Fibroblast of lung (primary cell): ENCODE data around the gene SLX9. TPM values are rescaled to one million over a fixed set of nuclear protein-coding genes. Genes with fewer than 3 reads are reported as not detected.
"Not testable (repeated sequence)": the region's sequence is repeated elsewhere in the genome, so short reads cannot be mapped to it uniquely, and the experiment has no call there.

Experiments
- DNase-seq, 2 donors: peaks; one replicate each; pipeline versions ENCODE4 v3.0.0 to v3.0.0-alpha.2; 2010; ENCODE audit warnings: low read depth in 2 of 2
- H2AFZ ChIP-seq: 2 replicates; pipeline ENCODE4 v1.5.1; 2012; ENCODE audit warnings: low read length, control low read depth, inconsistent platforms
- H3K27ac ChIP-seq: 2 replicates; pipeline ENCODE4 v1.5.1; 2011; ENCODE audit warnings: low read length, control low read depth; ENCODE audit not compliant: insufficient read depth
- H3K27me3 ChIP-seq: 2 replicates; pipeline ENCODE4 v1.5.1; 2011; ENCODE audit warnings: mild to moderate bottlenecking, low read length; ENCODE audit not compliant: control insufficient read depth, insufficient read depth
- H3K36me3 ChIP-seq: 2 replicates; pipeline ENCODE4 v1.5.1; 2011; ENCODE audit warnings: low read length; ENCODE audit not compliant: control insufficient read depth, insufficient read depth
- H3K4me1 ChIP-seq: 2 replicates; pipeline ENCODE4 v1.5.1; 2011; ENCODE audit warnings: low read length; ENCODE audit not compliant: control insufficient read depth, insufficient read depth; ENCODE audit errors: extremely low read depth
- H3K4me2 ChIP-seq: 2 replicates; pipeline ENCODE4 v1.5.1; 2011; ENCODE audit warnings: low read length, control low read depth; ENCODE audit not compliant: insufficient read depth; ENCODE audit errors: extremely low read depth
- H3K4me3 ChIP-seq, 4 experiments: fragments of 200-600 bp in 1 of 4; sonication (generic) in 1 of 4; replicated peaks in 1 of 4; 2 replicates each; pipeline ENCODE4 v1.5.1; 2011 to 2016; ENCODE audit warnings: low read length in 4 of 4, low read depth in 3 of 4, mild to moderate bottlenecking in 3 of 4, control low read depth in 2 of 4, inconsistent platforms in 1 of 4, mixed read lengths in 1 of 4; ENCODE audit not compliant: insufficient read depth in 1 of 4; ENCODE audit errors: control extremely low read depth in 1 of 4
- H3K79me2 ChIP-seq: 2 replicates; pipeline ENCODE4 v1.5.1; 2012; ENCODE audit warnings: mild to moderate bottlenecking, low read length, inconsistent platforms; ENCODE audit not compliant: control insufficient read depth, insufficient read depth
- H3K9ac ChIP-seq: 2 replicates; pipeline ENCODE4 v1.5.1; 2011; ENCODE audit warnings: mild to moderate bottlenecking, low read length, control low read depth; ENCODE audit not compliant: insufficient read depth
- H3K9me3 ChIP-seq: 2 replicates; pipeline ENCODE4 v1.5.1; 2012; ENCODE audit warnings: low read depth, low read length; ENCODE audit not compliant: control insufficient read depth, insufficient read depth
- H4K20me1 ChIP-seq: 2 replicates; pipeline ENCODE4 v1.5.1; 2011; ENCODE audit warnings: low read length; ENCODE audit not compliant: control insufficient read depth, insufficient read depth; ENCODE audit errors: extremely low read depth
- EZH2 ChIP-seq: IDR thresholded peaks from 2 replicates; pipeline ENCODE4 v1.5.1; 2012; ENCODE audit warnings: low read length, control low read depth, mild to moderate bottlenecking; ENCODE audit errors: missing control alignments
- polyA plus RNA-seq, 2 donors: library from polyadenylated mRNA; depleted of rRNA in 1 of 2; stranded (reverse) in 1 of 2; unstranded in 1 of 2; fragments of >200 nt; gene quantifications; 2 replicates each; pipeline ENCODE4 v1.2.1, GENCODE V29; 2011 to 2012; ENCODE audit warnings: missing spikeins in 1 of 2
- total RNA-seq: library from RNA; depleted of rRNA; stranded (reverse); fragments of >200 nt; gene quantifications from 2 replicates; pipeline ENCODE4 v1.2.1, GENCODE V29; 2014
- TF ChIP-seq, protein P1 (sequence below), 2 donors: IDR thresholded peaks in 1 of 2; conservative IDR thresholded peaks in 1 of 2; 1 replicate in 1 of 2; 2 replicates in 1 of 2; pipeline ENCODE4 v1.5.1; 2011 to 2012; ENCODE audit warnings: low read length in 2 of 2, control low read depth in 1 of 2, inconsistent platforms in 1 of 2, low read depth in 1 of 2, mild to moderate bottlenecking in 1 of 2

Gene SLX9
- total and polyA plus RNA-seq, 2 donors (not counting 1 experiment from before 2014, with no cell fraction given) = 9.7 to 14.9 TPM

- H3K79me2 ChIP-seq = no peaks in the 10 kb centered on the region
- no peak overlapping the region for H3K9ac ChIP-seq
- H3K36me3 ChIP-seq = no peaks in the 10 kb centered on the region
- no peaks in the 10 kb centered on the region for H3K9me3 ChIP-seq
- H3K4me2 ChIP-seq = no peak overlapping the region
- no peak for TF ChIP-seq EZH2
- TF ChIP-seq, protein P1, sequence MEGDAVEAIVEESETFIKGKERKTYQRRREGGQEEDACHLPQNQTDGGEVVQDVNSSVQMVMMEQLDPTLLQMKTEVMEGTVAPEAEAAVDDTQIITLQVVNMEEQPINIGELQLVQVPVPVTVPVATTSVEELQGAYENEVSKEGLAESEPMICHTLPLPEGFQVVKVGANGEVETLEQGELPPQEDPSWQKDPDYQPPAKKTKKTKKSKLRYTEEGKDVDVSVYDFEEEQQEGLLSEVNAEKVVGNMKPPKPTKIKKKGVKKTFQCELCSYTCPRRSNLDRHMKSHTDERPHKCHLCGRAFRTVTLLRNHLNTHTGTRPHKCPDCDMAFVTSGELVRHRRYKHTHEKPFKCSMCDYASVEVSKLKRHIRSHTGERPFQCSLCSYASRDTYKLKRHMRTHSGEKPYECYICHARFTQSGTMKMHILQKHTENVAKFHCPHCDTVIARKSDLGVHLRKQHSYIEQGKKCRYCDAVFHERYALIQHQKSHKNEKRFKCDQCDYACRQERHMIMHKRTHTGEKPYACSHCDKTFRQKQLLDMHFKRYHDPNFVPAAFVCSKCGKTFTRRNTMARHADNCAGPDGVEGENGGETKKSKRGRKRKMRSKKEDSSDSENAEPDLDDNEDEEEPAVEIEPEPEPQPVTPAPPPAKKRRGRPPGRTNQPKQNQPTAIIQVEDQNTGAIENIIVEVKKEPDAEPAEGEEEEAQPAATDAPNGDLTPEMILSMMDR (conservative IDR thresholded peaks at IDR 0.05 in 1 of 2, IDR thresholded peaks at IDR 0.05 in 1 of 2; ENCODE audit: low read depth in 1 of 2, low read length in 2 of 2) = no peak
- no peaks in the 10 kb centered on the region for H4K20me1 ChIP-seq
- peaks cover 36% of the 10 kb centered on the region for H3K27me3 ChIP-seq
- DNase-seq = peak in 1 of 2 donors; percentile 64
- H3K4me1 ChIP-seq = peaks cover 12% of the 10 kb centered on the region
- H2AFZ ChIP-seq = no peak overlapping the region
- no peak overlapping the region for H3K27ac ChIP-seq
- no peak overlapping the region for H3K4me3 ChIP-seq
Measured at GRCh38 chr21:44926331-44927101, 13.3 kb upstream of the SLX9 start.

DNA sequence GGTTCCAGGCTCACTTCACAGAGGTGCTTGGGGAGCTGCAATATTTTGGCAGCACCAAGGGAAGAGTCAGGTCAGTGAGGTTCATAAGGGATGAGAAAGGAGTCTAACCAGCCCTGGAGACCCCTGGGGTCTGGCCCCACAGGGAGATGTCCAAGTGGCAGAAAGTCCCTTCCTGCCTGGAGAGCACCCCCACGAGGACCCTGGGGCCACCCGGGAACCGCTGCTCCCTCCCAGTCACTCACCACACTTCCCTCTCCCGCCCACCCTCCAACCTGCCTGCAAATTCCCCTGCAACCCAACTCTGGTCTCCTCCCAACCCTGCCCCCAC is 12.6 kb upstream of the SLX9 start:
- Histone ChIP-seq H3K4me3 (no peak overlapping the region), H3K4me2 (no peak overlapping the region), H3K4me1 (peaks cover 14% of the 10 kb centered on the region)

DNA sequence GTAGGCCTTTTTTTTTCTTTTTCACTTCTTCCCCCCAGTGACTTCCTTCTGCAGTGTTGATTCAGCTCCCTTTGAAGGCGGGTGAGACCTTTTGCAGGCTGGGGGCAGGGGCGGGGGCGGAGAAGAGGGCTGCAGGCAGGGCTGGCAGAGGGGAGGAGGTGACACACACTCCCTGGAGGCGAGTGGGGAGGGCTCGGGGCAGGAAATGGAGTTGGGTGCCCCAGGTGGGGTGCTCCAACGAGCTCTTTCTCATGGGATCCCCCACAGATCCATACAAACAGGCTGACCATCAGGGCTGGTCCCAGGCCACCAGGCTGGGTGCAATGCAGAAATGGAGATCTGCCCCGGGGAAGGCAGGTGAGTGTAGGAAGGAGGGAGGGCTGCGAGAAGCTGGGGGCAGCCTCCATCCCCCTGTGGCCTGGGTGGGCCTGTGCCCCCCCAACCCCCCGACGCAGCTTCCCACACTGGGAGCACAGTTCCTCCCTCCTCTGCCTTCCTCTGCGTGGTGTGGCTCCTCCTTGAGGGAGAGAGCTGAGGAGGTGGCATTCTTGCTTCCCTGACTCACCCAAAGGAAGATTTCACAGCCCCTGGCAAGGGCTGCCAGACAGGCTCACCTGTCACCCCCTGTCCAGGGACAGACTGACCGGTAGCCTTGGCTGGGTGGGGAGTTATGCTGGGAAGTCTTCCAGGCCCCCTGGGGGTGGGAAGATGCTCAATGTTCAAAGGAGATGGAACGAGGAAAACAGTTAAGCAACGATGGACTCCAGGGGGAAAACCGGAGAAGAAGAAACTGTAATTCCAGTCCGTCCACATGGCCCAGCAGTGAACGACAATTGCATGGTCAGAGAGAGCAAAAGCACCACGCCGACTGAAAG is 12.0 kb upstream of the SLX9 start:
- no peaks in the 10 kb centered on the region for H4K20me1 ChIP-seq
- no peak overlapping the region for H2AFZ ChIP-seq
- H3K27ac ChIP-seq = no peak overlapping the region
- peaks cover 14% of the 10 kb centered on the region for H3K4me1 ChIP-seq
- H3K79me2 ChIP-seq = no peaks in the 10 kb centered on the region
- TF ChIP-seq EZH2 = no peak
- TF ChIP-seq, protein P1 (conservative IDR thresholded peaks at IDR 0.05 in 1 of 2, IDR thresholded peaks at IDR 0.05 in 1 of 2; ENCODE audit: low read depth in 1 of 2, low read length in 2 of 2) = no peak
- H3K4me2 ChIP-seq = peak overlapping the region; percentile 32
- peak in 1 of 2 donors; percentile 72 for DNase-seq
- no peaks in the 10 kb centered on the region for H3K9me3 ChIP-seq
- H3K36me3 ChIP-seq = no peaks in the 10 kb centered on the region
- H3K9ac ChIP-seq = no peak overlapping the region
- no peak overlapping the region for H3K4me3 ChIP-seq
- H3K27me3 ChIP-seq = peaks cover 38% of the 10 kb centered on the region

More for the DNA sequence above, 12.6 kb upstream of the SLX9 start:
- H3K9me3 ChIP-seq = no peaks in the 10 kb centered on the region
- no peaks in the 10 kb centered on the region for H3K36me3 ChIP-seq
- H3K79me2 ChIP-seq = no peaks in the 10 kb centered on the region
- no peak overlapping the region for H3K9ac ChIP-seq
- DNase-seq = no peak
- H3K27ac ChIP-seq = no peak overlapping the region
- H3K27me3 ChIP-seq = peaks cover 41% of the 10 kb centered on the region
- no peak overlapping the region for H2AFZ ChIP-seq
- TF ChIP-seq, protein P1 (conservative IDR thresholded peaks at IDR 0.05 in 1 of 2, IDR thresholded peaks at IDR 0.05 in 1 of 2; ENCODE audit: low read depth in 1 of 2, low read length in 2 of 2) = no peak
- TF ChIP-seq EZH2 = no peak
- no peaks in the 10 kb centered on the region for H4K20me1 ChIP-seq

DNA sequence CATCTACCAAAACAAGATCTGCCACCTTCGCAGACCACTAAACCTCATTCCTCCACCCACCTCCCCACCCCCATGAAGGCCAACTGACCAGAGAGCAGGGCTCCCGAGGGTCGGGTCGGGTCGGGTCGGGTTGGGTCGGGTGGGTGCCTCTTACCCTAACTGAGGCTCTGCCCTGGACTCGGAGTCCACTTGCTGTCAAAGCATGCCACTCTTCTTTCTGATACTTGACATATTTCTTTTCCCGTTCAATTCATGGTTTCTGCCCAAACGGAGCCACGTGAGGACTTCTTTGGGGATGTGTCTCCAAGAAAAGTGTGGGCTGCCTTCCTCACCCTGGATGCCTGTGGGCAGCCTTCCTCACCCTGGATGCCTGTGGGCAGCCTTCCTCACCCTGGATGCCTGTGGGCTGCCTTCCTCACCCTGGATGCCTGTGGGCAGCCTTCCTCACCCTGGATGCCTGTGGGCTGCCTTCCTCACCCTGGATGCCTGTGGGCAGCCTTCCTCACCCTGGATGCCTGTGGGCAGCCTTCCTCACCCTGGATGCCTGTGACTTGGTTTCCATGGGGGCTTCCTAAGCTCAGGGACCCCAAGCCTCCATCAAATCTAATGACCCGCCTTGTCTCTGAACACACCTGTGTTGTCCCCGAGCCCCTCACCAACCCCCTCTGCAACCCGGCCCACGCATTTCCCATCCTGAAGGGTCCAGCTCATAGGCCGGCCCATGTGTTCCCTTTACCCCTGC is 11.2 kb upstream of the SLX9 start:
- H3K36me3 ChIP-seq, H3K9ac ChIP-seq, H3K9me3 ChIP-seq, H3K27ac ChIP-seq, H4K20me1 ChIP-seq, H3K79me2 ChIP-seq, H2AFZ ChIP-seq, H3K4me3 ChIP-seq, H3K4me2 ChIP-seq: not testable (repeated sequence)
- Histone ChIP-seq H3K27me3 (peaks cover 41% of the 10 kb centered on the region), H3K4me1 (peaks cover 14% of the 10 kb centered on the region)
- peak; percentile 54 to 84 for DNase-seq
